OCI-LY7 (cell line): ENCODE measurements around the gene ZBTB42.
A peak's percentile ranks its signal among the peaks of the same experiment; 100 is the strongest.

Experiments used
- CTCF ChIP-seq: fragments of 200-600 bp; sonication (generic); conservative IDR thresholded peaks from 2 replicates; pipeline ENCODE4 v1.5.1; 2014; ENCODE audit warnings: mild to moderate bottlenecking, antibody characterized with exemption, low read length, moderate library complexity, mixed read lengths
- EZH2phosphoT487 ChIP-seq: fragments of 200-600 bp; sonication (generic); IDR thresholded peaks from 2 replicates; pipeline ENCODE4 v1.6.1; 2018; ENCODE audit warnings: low read depth, borderline replicate concordance, mild to moderate bottlenecking, mixed run types, antibody characterized with exemption, low read length, moderate library complexity, mixed read lengths

- TF ChIP-seq CTCF (peak; percentile 63), EZH2phosphoT487 (no peak)
These were observed 26.5 kb downstream of the ZBTB42 start for GRCh38 chr14:104827177-104828055.
